IMR-90 (cell line): Measurements from ENCODE around the gene ACOXL. TPM values are rescaled to one million over a fixed set of nuclear protein-coding genes. Genes with fewer than 3 reads are reported as not detected.

Experiments used
- ATAC-seq: fragments of 200-7000 bp; cut with Tn5 transposase; 2 replicates; pipeline ENCODE4 v1.9.1; 2020; ENCODE audit warnings: low read depth, mild to moderate bottlenecking, moderate library complexity
- BruUV-seq: library from RNA; stranded (reverse); fragments of 400-500 nt; replicated peaks from 2 replicates; lab custom pipeline; 2021; lab: Mats Ljungman, UMichigan
- CTCF ChIA-PET: fragments of 300-600 bp; formaldehyde crosslinking; extraction: SDS; loops from one replicate; lab custom pipeline; 2021; ENCODE audit warnings: antibody characterized with exemption; lab: Yijun Ruan, JAX
- POLR2A ChIA-PET: fragments of 300-600 bp; sonication (Branson Sonifier 250); formaldehyde crosslinking; loops from one replicate; lab custom pipeline; 2022; ENCODE audit warnings: antibody characterized with exemption; ENCODE audit not compliant: unreplicated experiment; lab: Charles Lee
- DNase-seq: peaks from one replicate; pipeline ENCODE4 v3.0.0; 2013
- H2AFZ ChIP-seq: replicated peaks from 2 replicates; pipeline ENCODE3; 2013; ENCODE audit warnings: low read length, mild to moderate bottlenecking; ENCODE audit not compliant: poor library complexity
- H2AK5ac ChIP-seq: 2 replicates; pipeline ENCODE4 v1.6.1; 2013; ENCODE audit warnings: low read depth, low read length, inconsistent platforms
- H2AK9ac ChIP-seq: replicated peaks from 2 replicates; pipeline ENCODE3; 2013; ENCODE audit warnings: mild to moderate bottlenecking, low read depth, low read length, moderate library complexity; ENCODE audit not compliant: poor library complexity
- H2BK120ac ChIP-seq: 2 replicates; pipeline ENCODE4 v1.6.1; 2013; ENCODE audit warnings: low read depth, low read length, inconsistent platforms
- H2BK15ac ChIP-seq: 3 replicates; pipeline ENCODE4 v1.6.1; 2013; ENCODE audit warnings: low read depth, low read length, inconsistent platforms
- H2BK20ac ChIP-seq: 2 replicates; pipeline ENCODE4 v1.6.1; 2013; ENCODE audit warnings: low read depth, mild to moderate bottlenecking, inconsistent platforms, low read length, moderate library complexity
- H2BK5ac ChIP-seq: 2 replicates; pipeline ENCODE4 v1.6.1; 2013; ENCODE audit warnings: mild to moderate bottlenecking, low read depth, low read length, inconsistent platforms; ENCODE audit not compliant: poor library complexity, severe bottlenecking
- H3K14ac ChIP-seq: replicated peaks from 2 replicates; pipeline ENCODE4 v1.6.1; 2013; ENCODE audit warnings: low read depth, low read length, inconsistent platforms
- H3K18ac ChIP-seq: 2 replicates; pipeline ENCODE4 v1.6.1; 2013; ENCODE audit warnings: low read depth, low read length, control low read depth
- H3K23ac ChIP-seq: 2 replicates; pipeline ENCODE4 v1.6.1; 2013; ENCODE audit warnings: low read depth, low read length, inconsistent platforms
- H3K27ac ChIP-seq: 2 replicates; pipeline ENCODE4 v1.5.1; 2013; ENCODE audit warnings: mild to moderate bottlenecking, control low read depth, low read length; ENCODE audit not compliant: insufficient read depth
- H3K27me3 ChIP-seq: 2 replicates; pipeline ENCODE4 v1.6.1; 2013; ENCODE audit warnings: low read length; ENCODE audit not compliant: control insufficient read depth, insufficient read depth
- H3K36me3 ChIP-seq: 2 replicates; pipeline ENCODE4 v1.6.1; 2013; ENCODE audit warnings: low read length, mixed read lengths; ENCODE audit not compliant: control insufficient read depth, insufficient read depth
- H3K4ac ChIP-seq: 2 replicates; pipeline ENCODE4 v1.6.1; 2013; ENCODE audit warnings: low read depth, low read length, inconsistent platforms
- H3K4me1 ChIP-seq: 2 replicates; pipeline ENCODE4 v1.6.1; 2013; ENCODE audit warnings: low read length, mixed read lengths; ENCODE audit not compliant: control insufficient read depth, insufficient read depth
- H3K4me2 ChIP-seq: 2 replicates; pipeline ENCODE4 v1.6.1; 2013; ENCODE audit warnings: low read depth, mild to moderate bottlenecking, control low read depth, low read length, moderate library complexity
- H3K4me3 ChIP-seq: 2 replicates; pipeline ENCODE4 v1.5.1; 2013; ENCODE audit warnings: low read depth, mild to moderate bottlenecking, control low read depth, low read length, moderate library complexity; ENCODE audit not compliant: insufficient read depth
- H3K56ac ChIP-seq: 2 replicates; pipeline ENCODE4 v1.6.1; 2013; ENCODE audit warnings: low read length, inconsistent platforms; ENCODE audit not compliant: insufficient read depth; ENCODE audit errors: extremely low read depth
- H3K79me1 ChIP-seq, 2 experiments: 2 replicates each; pipeline ENCODE4 v1.6.1; 2013; ENCODE audit warnings: low read length in 2 of 2, inconsistent platforms in 1 of 2, low read depth in 1 of 2
- H3K9ac ChIP-seq: 2 replicates; pipeline ENCODE4 v1.6.1; 2013; ENCODE audit warnings: low read depth, low read length, control low read depth
- H3K9me1 ChIP-seq: 2 replicates; pipeline ENCODE4 v1.6.1; 2013; ENCODE audit warnings: low read length, inconsistent platforms; ENCODE audit not compliant: insufficient read depth
- H3K9me3 ChIP-seq: 2 replicates; pipeline ENCODE4 v1.6.1; 2013; ENCODE audit warnings: low read length; ENCODE audit not compliant: control insufficient read depth, insufficient read depth
- H4K20me1 ChIP-seq: 2 replicates; pipeline ENCODE4 v1.6.1; 2013; ENCODE audit warnings: low read length, inconsistent platforms; ENCODE audit not compliant: insufficient read depth
- H4K5ac ChIP-seq: 2 replicates; pipeline ENCODE4 v1.6.1; 2013; ENCODE audit warnings: mild to moderate bottlenecking, low read depth, low read length, control low read depth
- H4K8ac ChIP-seq, 2 experiments: 2 replicates each; pipeline ENCODE4 v1.6.1; 2013; ENCODE audit warnings: low read depth in 2 of 2, low read length in 2 of 2, control low read depth in 1 of 2, inconsistent platforms in 1 of 2
- H4K91ac ChIP-seq: 2 replicates; pipeline ENCODE4 v1.6.1; 2013; ENCODE audit warnings: low read depth, low read length, inconsistent platforms; ENCODE audit not compliant: insufficient read depth
- BHLHE40 ChIP-seq: fragments of 150-350 bp; IDR thresholded peaks from 2 replicates; pipeline ENCODE4 v1.6.1; 2016; ENCODE audit warnings: mild to moderate bottlenecking, low read depth, low read length
- CEBPB ChIP-seq: IDR thresholded peaks from 2 replicates; pipeline ENCODE4 v1.6.1; 2012; ENCODE audit warnings: low read depth, low read length, improper control_type of control experiment
- CHD1 ChIP-seq: IDR thresholded peaks from 2 replicates; pipeline ENCODE4 v1.6.1; 2012; ENCODE audit warnings: low read depth, low read length, improper control_type of control experiment
- FOS ChIP-seq: fragments of 150-350 bp; IDR thresholded peaks from 2 replicates; pipeline ENCODE4 v1.6.1; 2016; ENCODE audit warnings: low read depth, low read length
- MAFK ChIP-seq: IDR thresholded peaks from 2 replicates; pipeline ENCODE4 v1.6.1; 2012; ENCODE audit warnings: low read depth, low read length, improper control_type of control experiment
- MAZ ChIP-seq: IDR thresholded peaks from 2 replicates; pipeline ENCODE4 v1.6.1; 2012; ENCODE audit warnings: low read depth, mild to moderate bottlenecking, low read length, improper control_type of control experiment, moderate library complexity, borderline replicate concordance
- MXI1 ChIP-seq: IDR thresholded peaks from 2 replicates; pipeline ENCODE4 v1.6.1; 2012; ENCODE audit warnings: low read depth, mild to moderate bottlenecking, low read length, moderate library complexity, borderline replicate concordance
- NFE2L2 ChIP-seq: fragments of 150-350 bp; IDR thresholded peaks from 2 replicates; pipeline ENCODE4 v1.6.1; 2016; ENCODE audit warnings: low read depth, mild to moderate bottlenecking, low read length
- POLR2A ChIP-seq: IDR thresholded peaks from 2 replicates; pipeline ENCODE4 v1.6.1; 2012; ENCODE audit warnings: mild to moderate bottlenecking, low read depth, low read length
- RAD21 ChIP-seq: IDR thresholded peaks from 2 replicates; pipeline ENCODE4 v1.6.1; 2012; ENCODE audit warnings: low read length, improper control_type of control experiment
- RCOR1 ChIP-seq: IDR thresholded peaks from 2 replicates; pipeline ENCODE4 v1.6.1; 2012; ENCODE audit warnings: mild to moderate bottlenecking, low read length, improper control_type of control experiment; ENCODE audit not compliant: insufficient replicate concordance
- RFX5 ChIP-seq: IDR thresholded peaks from 2 replicates; pipeline ENCODE4 v1.8.0; 2012; ENCODE audit warnings: low read depth, mild to moderate bottlenecking, low read length, moderate library complexity
- SMC3 ChIP-seq: fragments of 150-350 bp; IDR thresholded peaks from 2 replicates; pipeline ENCODE4 v1.6.1; 2016; ENCODE audit warnings: low read depth, mild to moderate bottlenecking, antibody characterized with exemption, low read length, moderate library complexity
- WGBS, 2 experiments: methylation state at CpG; one replicate each; pipeline versions ENCODE4 v1.1.5 to v1.1.7; 2013; ENCODE audit warnings: missing lambda C conversion rate in 2 of 2; ENCODE audit not compliant: insufficient read length in 1 of 2; ENCODE audit errors: extremely low coverage in 2 of 2; 5-methylcytosine and 5-hydroxymethylcytosine counted together
- dilution Hi-C: fragments of 300-500 bp; cut with HindIII; formaldehyde crosslinking; loops from one replicate; pipeline ENCODE4 v1.14.3; 2018; ENCODE audit warnings: low sequenced_read_pairs; ENCODE audit not compliant: unreplicated experiment
- in situ Hi-C: fragments of 300-500 bp; cut with MboI; formaldehyde crosslinking; loops from 3 replicates; pipeline ENCODE4 v1.14.3; 2019; ENCODE audit warnings: low sequenced_read_pairs, inconsistent platforms, mixed read lengths
- intact Hi-C: fragments of 100-400 bp; cut with micrococcal nuclease; formaldehyde crosslinking; loops from 2 replicates; pipeline ENCODE4 v1.10.0; 2022
- polyA plus RNA-seq, 3 experiments: library from polyadenylated mRNA; depleted of rRNA; stranded (reverse); fragments of >200 nt; gene quantifications; 2 replicates each; pipeline ENCODE4 v1.2.3, GENCODE V29; 2012; ENCODE audit warnings: low replicate concordance in 1 of 3
- total RNA-seq: library from RNA; depleted of rRNA; stranded (reverse); fragments of >200 nt; gene quantifications from 2 replicates; pipeline ENCODE4 v1.2.3, GENCODE V29; 2012
- TF ChIP-seq, protein P1 (sequence below): conservative IDR thresholded peaks from 2 replicates; pipeline ENCODE4 v1.5.1; 2012; ENCODE audit warnings: mild to moderate bottlenecking, low read depth, low read length, improper control_type of control experiment
- TF ChIP-seq, protein P2 (sequence below): fragments of 150-350 bp; IDR thresholded peaks from 2 replicates; pipeline ENCODE4 v1.6.1; 2016; ENCODE audit warnings: low read depth, mild to moderate bottlenecking, low read length, moderate library complexity, borderline replicate concordance
- TF ChIP-seq, protein P3 (sequence below): fragments of 150-350 bp; IDR thresholded peaks from 2 replicates; pipeline ENCODE4 v1.6.1; 2017; ENCODE audit warnings: mild to moderate bottlenecking, antibody characterized with exemption, low read length, low read depth

ACOXL gene
- total and polyA plus RNA-seq, 2 of the 4 experiments (the other 2 are of a cell fraction): not detected

DNA sequence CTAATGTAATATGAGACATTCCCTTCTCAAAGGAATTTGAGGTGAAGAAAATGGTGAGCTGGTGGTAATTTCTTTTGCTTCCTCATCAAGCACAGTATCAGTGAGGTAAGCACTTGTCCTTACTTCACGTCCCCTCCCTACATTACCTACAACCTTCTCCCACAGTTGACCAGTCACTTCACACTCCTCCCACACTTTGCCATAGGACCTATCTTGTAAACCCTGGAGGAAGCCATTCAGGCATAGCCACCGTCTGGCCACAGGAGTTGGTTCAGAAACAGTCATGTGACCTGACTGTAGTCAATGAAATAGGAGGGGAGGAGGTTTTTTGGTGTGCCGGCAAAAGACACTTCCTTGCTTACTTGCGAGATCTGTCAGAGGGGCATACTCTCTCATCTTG is 12.1 kb downstream of the ACOXL start:
- no peak overlapping the region for H3K4me2 ChIP-seq
- no peak overlapping the region for H3K27ac ChIP-seq
- no peak overlapping the region for H2BK120ac ChIP-seq
- no TSS peak for BruUV-seq
- H2AFZ ChIP-seq: no peak overlapping the region
- H2AK5ac ChIP-seq: no peak overlapping the region
- H3K36me3 ChIP-seq: no peaks in the 10 kb centered on the region
- no CpG with 5 or more reads among the region's 4 CpGs for WGBS, 2 experiments
- intact Hi-C loops (no loop called here), dilution Hi-C loops (no loop called here), in situ Hi-C loops (no loop called here)
- H2BK5ac ChIP-seq: no peak overlapping the region
- no peak overlapping the region for H3K4ac ChIP-seq
- H4K5ac ChIP-seq: no peak overlapping the region
- H4K20me1 ChIP-seq: no peaks in the 10 kb centered on the region
- H4K91ac ChIP-seq: no peak overlapping the region
- ATAC-seq (no peak), DNase-seq (no peak)
- H3K27me3 ChIP-seq: peaks cover 59% of the 10 kb centered on the region
- H3K9me3 ChIP-seq: no peaks in the 10 kb centered on the region; the same call in 1 of the 2 replicates
- H3K14ac ChIP-seq: no peak overlapping the region
- H3K9ac ChIP-seq: no peak overlapping the region
- no peak overlapping the region for H4K8ac ChIP-seq
- ChIA-PET POLR2A (no interaction called here), CTCF (no interaction called here)
- H3K4me1 ChIP-seq: no peaks in the 10 kb centered on the region
- no peak overlapping the region for H3K23ac ChIP-seq
- H3K4me3 ChIP-seq: no peak overlapping the region
- H3K18ac ChIP-seq: no peak overlapping the region
- no peak overlapping the region for H2AK9ac ChIP-seq
- TF ChIP-seq, protein P1, sequence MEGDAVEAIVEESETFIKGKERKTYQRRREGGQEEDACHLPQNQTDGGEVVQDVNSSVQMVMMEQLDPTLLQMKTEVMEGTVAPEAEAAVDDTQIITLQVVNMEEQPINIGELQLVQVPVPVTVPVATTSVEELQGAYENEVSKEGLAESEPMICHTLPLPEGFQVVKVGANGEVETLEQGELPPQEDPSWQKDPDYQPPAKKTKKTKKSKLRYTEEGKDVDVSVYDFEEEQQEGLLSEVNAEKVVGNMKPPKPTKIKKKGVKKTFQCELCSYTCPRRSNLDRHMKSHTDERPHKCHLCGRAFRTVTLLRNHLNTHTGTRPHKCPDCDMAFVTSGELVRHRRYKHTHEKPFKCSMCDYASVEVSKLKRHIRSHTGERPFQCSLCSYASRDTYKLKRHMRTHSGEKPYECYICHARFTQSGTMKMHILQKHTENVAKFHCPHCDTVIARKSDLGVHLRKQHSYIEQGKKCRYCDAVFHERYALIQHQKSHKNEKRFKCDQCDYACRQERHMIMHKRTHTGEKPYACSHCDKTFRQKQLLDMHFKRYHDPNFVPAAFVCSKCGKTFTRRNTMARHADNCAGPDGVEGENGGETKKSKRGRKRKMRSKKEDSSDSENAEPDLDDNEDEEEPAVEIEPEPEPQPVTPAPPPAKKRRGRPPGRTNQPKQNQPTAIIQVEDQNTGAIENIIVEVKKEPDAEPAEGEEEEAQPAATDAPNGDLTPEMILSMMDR: no peak
- TF ChIP-seq MAZ (no peak), NFE2L2 (no peak), CEBPB (no peak), FOS (no peak), BHLHE40 (no peak), RAD21 (no peak), RCOR1 (no peak), RFX5 (no peak), MAFK (no peak), POLR2A (no peak), CHD1 (no peak), MXI1 (no peak), SMC3 (no peak)
- TF ChIP-seq, protein P2, sequence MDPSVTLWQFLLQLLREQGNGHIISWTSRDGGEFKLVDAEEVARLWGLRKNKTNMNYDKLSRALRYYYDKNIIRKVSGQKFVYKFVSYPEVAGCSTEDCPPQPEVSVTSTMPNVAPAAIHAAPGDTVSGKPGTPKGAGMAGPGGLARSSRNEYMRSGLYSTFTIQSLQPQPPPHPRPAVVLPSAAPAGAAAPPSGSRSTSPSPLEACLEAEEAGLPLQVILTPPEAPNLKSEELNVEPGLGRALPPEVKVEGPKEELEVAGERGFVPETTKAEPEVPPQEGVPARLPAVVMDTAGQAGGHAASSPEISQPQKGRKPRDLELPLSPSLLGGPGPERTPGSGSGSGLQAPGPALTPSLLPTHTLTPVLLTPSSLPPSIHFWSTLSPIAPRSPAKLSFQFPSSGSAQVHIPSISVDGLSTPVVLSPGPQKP: no peak
- TF ChIP-seq, protein P3, sequence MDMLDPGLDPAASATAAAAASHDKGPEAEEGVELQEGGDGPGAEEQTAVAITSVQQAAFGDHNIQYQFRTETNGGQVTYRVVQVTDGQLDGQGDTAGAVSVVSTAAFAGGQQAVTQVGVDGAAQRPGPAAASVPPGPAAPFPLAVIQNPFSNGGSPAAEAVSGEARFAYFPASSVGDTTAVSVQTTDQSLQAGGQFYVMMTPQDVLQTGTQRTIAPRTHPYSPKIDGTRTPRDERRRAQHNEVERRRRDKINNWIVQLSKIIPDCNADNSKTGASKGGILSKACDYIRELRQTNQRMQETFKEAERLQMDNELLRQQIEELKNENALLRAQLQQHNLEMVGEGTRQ: no peak
- H3K79me1 ChIP-seq: no peaks in the 10 kb centered on the region
- no peaks in the 10 kb centered on the region for H3K9me1 ChIP-seq
- no peak overlapping the region for H2BK15ac ChIP-seq
- no peak overlapping the region for H2BK20ac ChIP-seq
- no peak overlapping the region for H3K56ac ChIP-seq
